Left ventricle myocardium inferior (tissue), 1 donor: ENCODE data around the gene IL2RA. TPM values are rescaled to one million over a fixed set of nuclear protein-coding genes. Genes with fewer than 3 reads are reported as not detected.

ENCODE experiments used
- DNase-seq: peaks from one replicate; pipeline ENCODE4 v3.0.0-alpha.2; 2020
- H3K27ac ChIP-seq: fragments of 200-600 bp; replicated peaks from 2 replicates; pipeline ENCODE4 v1.8.0; 2021
- H3K27me3 ChIP-seq: fragments of 200-600 bp; 2 replicates; pipeline ENCODE4 v1.8.0; 2021; ENCODE audit warnings: low read depth
- H3K36me3 ChIP-seq: fragments of 200-600 bp; 2 replicates; pipeline ENCODE4 v1.8.0; 2021
- H3K4me1 ChIP-seq: fragments of 200-600 bp; 2 replicates; pipeline ENCODE4 v1.8.0; 2021
- H3K4me3 ChIP-seq: fragments of 200-600 bp; 2 replicates; pipeline ENCODE4 v1.8.0; 2021; ENCODE audit warnings: mild to moderate bottlenecking, moderate library complexity
- H3K9me3 ChIP-seq: fragments of 200-600 bp; replicated peaks from 2 replicates; pipeline ENCODE4 v1.8.0; 2021
- CTCF ChIP-seq: fragments of 200-600 bp; IDR thresholded peaks from 2 replicates; pipeline ENCODE4 v1.8.0; 2021; ENCODE audit warnings: antibody characterized with exemption, mild to moderate bottlenecking, borderline replicate concordance
- intact Hi-C: fragments of 100-400 bp; cut with micrococcal nuclease; formaldehyde crosslinking; loops from one replicate; pipeline ENCODE4 v1.11.0; 2022
- total RNA-seq: library from RNA; stranded (reverse); fragmentation: NEBNext Ultra II Directional; extraction: Animal tissue kit (Norgen Biotek cat#: 25700); gene quantifications from one replicate; pipeline ENCODE4 v1.2.1, GENCODE V29; 2021
- donor health status: DM: no; HTN: yes; CAD: no; lungs with severe emphysema.

The IL2RA gene
- total RNA-seq, 1 donor from 2014 or later, result 2.3 TPM

GRCh38 chr10:6071181-6072175 lies 9.3 kb upstream of the IL2RA start:
- Histone ChIP-seq H3K27ac (peak overlapping the region; percentile 79), H3K4me3 (no peak overlapping the region), H3K9me3 (no peaks in the 10 kb centered on the region), H3K27me3 (no peaks in the 10 kb centered on the region), H3K4me1 (peaks cover 26% of the 10 kb centered on the region), H3K36me3 (no peaks in the 10 kb centered on the region)
- TF ChIP-seq CTCF, result no peak
- no peak for DNase-seq
- intact Hi-C loops, result no loop called here

- no peaks in the 10 kb centered on the region for H3K27me3 ChIP-seq
- H3K9me3 ChIP-seq, result no peaks in the 10 kb centered on the region
- peaks cover 31% of the 10 kb centered on the region for H3K4me1 ChIP-seq
- TF ChIP-seq CTCF, result no peak
- DNase-seq, result no peak
- no peaks in the 10 kb centered on the region for H3K36me3 ChIP-seq
- H3K4me3 ChIP-seq, result no peak overlapping the region
- H3K27ac ChIP-seq, result peak overlapping the region; percentile 79
- intact Hi-C loops, result no loop called here
These were observed 8.5 kb upstream of the IL2RA start for GRCh38 chr10:6070660-6071059.

GRCh38 chr10:6069081-6069931 lies 7.1 kb upstream of the IL2RA start:
- intact Hi-C loops, result no loop called here
- Histone ChIP-seq H3K4me1 (peaks cover 37% of the 10 kb centered on the region), H3K27me3 (no peaks in the 10 kb centered on the region), H3K9me3 (no peaks in the 10 kb centered on the region), H3K36me3 (no peaks in the 10 kb centered on the region), H3K27ac (peak overlapping the region; percentile 79), H3K4me3 (no peak overlapping the region)
- TF ChIP-seq CTCF, result no peak
- no peak for DNase-seq

GRCh38 chr10:6068422-6068821 lies 6.3 kb upstream of the IL2RA start:
- no peak overlapping the region for H3K4me3 ChIP-seq
- no peaks in the 10 kb centered on the region for H3K9me3 ChIP-seq
- peaks cover 37% of the 10 kb centered on the region for H3K4me1 ChIP-seq
- DNase-seq, result peak; percentile 33
- no peak for TF ChIP-seq CTCF
- no peaks in the 10 kb centered on the region for H3K36me3 ChIP-seq
- intact Hi-C loops, result no loop called here
- H3K27me3 ChIP-seq, result no peaks in the 10 kb centered on the region
- H3K27ac ChIP-seq, result peak overlapping the region; percentile 79

GRCh38 chr10:6068006-6068405 lies 5.8 kb upstream of the IL2RA start:
- intact Hi-C loops, result no loop called here
- no peaks in the 10 kb centered on the region for H3K27me3 ChIP-seq
- peaks cover 37% of the 10 kb centered on the region for H3K4me1 ChIP-seq
- no peak for TF ChIP-seq CTCF
- no peak overlapping the region for H3K4me3 ChIP-seq
- H3K27ac ChIP-seq, result peak overlapping the region; percentile 79
- DNase-seq, result no peak
- H3K36me3 ChIP-seq, result no peaks in the 10 kb centered on the region
- no peaks in the 10 kb centered on the region for H3K9me3 ChIP-seq
